HepG2 (cell line): ENCODE data around the gene ELOVL5. TPM values are rescaled to one million over a fixed set of nuclear protein-coding genes. Genes with fewer than 3 reads are reported as not detected.

Experiments
- ATF3 ChIP-seq: sonication (generic); formaldehyde crosslinking; IDR thresholded peaks from 2 replicates; pipeline ENCODE4 v1.4.0; 2020; ENCODE audit warnings: missing genetic modification reagents
- EZH2 ChIP-seq: conservative IDR thresholded peaks from 2 replicates; pipeline ENCODE4 v1.6.1; 2012; ENCODE audit warnings: mild to moderate bottlenecking, low read depth, low read length, moderate library complexity
- MLX ChIP-seq: IDR thresholded peaks from 2 replicates; pipeline ENCODE4 v1.6.1; 2016
- NR0B2 ChIP-seq: sonication (generic); formaldehyde crosslinking; IDR thresholded peaks from 2 replicates; pipeline ENCODE4 v1.4.0; 2020; ENCODE audit warnings: mild to moderate bottlenecking, missing genetic modification reagents
- POLR2A ChIP-seq, 2 experiments: IDR thresholded peaks; 2 replicates each; pipeline ENCODE4 v1.6.1; 2011; ENCODE audit warnings: low read depth in 2 of 2, low read length in 2 of 2, mild to moderate bottlenecking in 1 of 2, moderate library complexity in 1 of 2; ENCODE audit not compliant: insufficient read depth in 1 of 2
- RCOR2 ChIP-seq: IDR thresholded peaks from 2 replicates; pipeline ENCODE4 v1.6.1; 2016; ENCODE audit warnings: missing biosample characterization, missing genetic modification reagents
- SAP130 ChIP-seq: IDR thresholded peaks from 2 replicates; pipeline ENCODE4 v1.6.1; 2016; ENCODE audit warnings: low read depth
- SSRP1 ChIP-seq: IDR thresholded peaks from 2 replicates; pipeline ENCODE4 v1.6.1; 2016; ENCODE audit warnings: control low read depth
- TCF12 ChIP-seq, 2 experiments: fragments of 450-650 bp in 1 of 2; sonication (generic) in 1 of 2; formaldehyde crosslinking in 1 of 2; IDR thresholded peaks; 2 replicates each; pipeline versions ENCODE4 v1.6.1 to v1.8.0; 2017 to 2022; ENCODE audit warnings: antibody characterized with exemption in 1 of 2, mild to moderate bottlenecking in 1 of 2, missing genetic modification reagents in 1 of 2, moderate library complexity in 1 of 2
- TEAD3 ChIP-seq: optimal IDR thresholded peaks from 2 replicates; pipeline ENCODE3; 2016; ENCODE audit warnings: borderline replicate concordance
- UBTF ChIP-seq: sonication (generic); formaldehyde crosslinking; IDR thresholded peaks from 2 replicates; pipeline ENCODE4 v1.4.0; 2020; ENCODE audit warnings: mild to moderate bottlenecking, missing genetic modification reagents
- YY1 ChIP-seq: IDR thresholded peaks from 2 replicates; pipeline ENCODE4 v1.6.1; 2011; ENCODE audit warnings: low read length, low read depth, moderate library complexity, mild to moderate bottlenecking; ENCODE audit not compliant: insufficient read depth, insufficient replicate concordance
- ZBTB8A ChIP-seq: sonication (generic); formaldehyde crosslinking; IDR thresholded peaks from 2 replicates; pipeline ENCODE4 v1.4.0; 2020; ENCODE audit warnings: mild to moderate bottlenecking, low read depth, missing genetic modification reagents, borderline replicate concordance
- ZNF10 ChIP-seq: sonication (generic); formaldehyde crosslinking; IDR thresholded peaks from 2 replicates; pipeline ENCODE4 v1.4.0; 2020; ENCODE audit warnings: mild to moderate bottlenecking, low read depth, missing genetic modification reagents, borderline replicate concordance
- ZNF232 ChIP-seq: sonication (generic); formaldehyde crosslinking; IDR thresholded peaks from 2 replicates; pipeline ENCODE4 v1.4.0; 2020; ENCODE audit warnings: missing genetic modification reagents, borderline replicate concordance
- ZNF24 ChIP-seq: fragments of 450-650 bp; IDR thresholded peaks from 2 replicates; pipeline ENCODE4 v1.6.1; 2017; ENCODE audit warnings: antibody characterized with exemption, mild to moderate bottlenecking
- ZNF292 ChIP-seq: sonication (generic); formaldehyde crosslinking; IDR thresholded peaks from 2 replicates; pipeline ENCODE4 v1.8.1; 2022; ENCODE audit warnings: mild to moderate bottlenecking, low read depth, missing genetic modification reagents, borderline replicate concordance
- ZNF44 ChIP-seq: sonication (generic); formaldehyde crosslinking; IDR thresholded peaks from 2 replicates; pipeline ENCODE4 v1.5.1; 2020; ENCODE audit warnings: mild to moderate bottlenecking, missing genetic modification reagents
- ZNF574 ChIP-seq: sonication (generic); formaldehyde crosslinking; IDR thresholded peaks from 2 replicates; pipeline ENCODE4 v1.4.0; 2020; ENCODE audit warnings: missing genetic modification reagents
- ZNF781 ChIP-seq: sonication (generic); formaldehyde crosslinking; IDR thresholded peaks from 2 replicates; pipeline ENCODE4 v1.5.1; 2020; ENCODE audit warnings: borderline replicate concordance, mild to moderate bottlenecking, missing genetic modification reagents; ENCODE audit errors: not compliant biosample characterization
- ZSCAN5A ChIP-seq: sonication (generic); formaldehyde crosslinking; IDR thresholded peaks from 2 replicates; pipeline ENCODE4 v1.8.0; 2022; ENCODE audit warnings: mild to moderate bottlenecking, missing genetic modification reagents, borderline replicate concordance
- polyA plus RNA-seq, 8 experiments: library from polyadenylated mRNA; depleted of rRNA in 3 of 8; stranded (reverse) in 7 of 8; unstranded in 1 of 8; fragments of >200 nt; fragmentation: Illumina TruSeq in 4 of 8; extraction: Trizol in 4 of 8; gene quantifications; 2 replicates each; pipeline versions ENCODE4 v1.2.1 to v1.2.3, GENCODE V29; 2011 to 2016; ENCODE audit warnings: low read depth in 4 of 8, missing spikeins in 1 of 8, mixed read lengths in 1 of 8; ENCODE audit not compliant: insufficient read depth in 1 of 8
- total RNA-seq, 5 experiments: library from RNA; depleted of rRNA; stranded (reverse); fragments of >200 nt; fragmentation: Illumina TruSeq; extraction: Trizol; gene quantifications; 2 replicates each; pipeline ENCODE4 v1.2.3, GENCODE V29; 2016; ENCODE audit warnings: low read depth in 1 of 5

ELOVL5 gene
- total and polyA plus RNA-seq, 2 of the 13 experiments (the other 11 are each of a cell fraction or from before 2014, with no cell fraction given): 50.1 to 72.4 TPM

- peak; percentile 71; the same call in 1 of the 2 replicates for TF ChIP-seq RCOR2
- TF ChIP-seq UBTF: peak; percentile 87
- no peak for TF ChIP-seq ZNF781 (CRISPR knock-in tag)
- TF ChIP-seq POLR2A (IDR thresholded peaks at IDR 0.05; ENCODE audit: insufficient read depth in 1 of 2, low read depth in 2 of 2, low read length in 2 of 2): peak; percentile 7 to 60; a peak in 1 of 4 replicates
- TF ChIP-seq ZBTB8A (CRISPR knock-in tag): no peak
- peak; percentile 45; the same call in 1 of the 2 replicates for TF ChIP-seq NR0B2 (CRISPR knock-in tag)
- TF ChIP-seq ZNF24: no peak
- peak; percentile 86 for TF ChIP-seq YY1
- TF ChIP-seq ATF3 (CRISPR knock-in tag): 0 out of 2 replicates have a peak, but pooled peaks have one; percentile 3
- peak; percentile 38 for TF ChIP-seq TEAD3 (CRISPR knock-in tag)
- TF ChIP-seq SAP130 (CRISPR knock-in tag): peak; percentile 73
- no peak for TF ChIP-seq TCF12 (IDR thresholded peaks at IDR 0.05)
- no peak; the same call in 1 of the 2 replicates for TF ChIP-seq TCF12 (CRISPR knock-in tag; IDR thresholded peaks at IDR 0.05)
- TF ChIP-seq ZNF44 (CRISPR knock-in tag): no peak
- TF ChIP-seq ZNF574 (CRISPR knock-in tag): peak; percentile 67
- no peak for TF ChIP-seq SSRP1 (CRISPR knock-in tag)
- TF ChIP-seq ZSCAN5A (CRISPR knock-in tag): no peak
- peak; percentile 78; the same call in 1 of the 2 replicates for TF ChIP-seq ZNF232 (CRISPR knock-in tag)
- TF ChIP-seq ZNF292 (CRISPR knock-in tag): no peak
- TF ChIP-seq MLX (CRISPR knock-in tag): peak; percentile 35; the same call in 1 of the 2 replicates
- TF ChIP-seq ZNF10: no peak
- TF ChIP-seq EZH2: no peak
Measured at GRCh38 chr6:53348371-53349208, at the start of gene ELOVL5 (continued).
